WERI-Rb-1 (cell line): ENCODE measurements around the gene VPS51.

Experiments
- DNase-seq: peaks from one replicate; pipeline ENCODE4 v3.0.0-alpha.2; 2020
- H3K27ac ChIP-seq: fragments of 250-450 bp; sonication (Bioruptor Pico); 2 replicates; pipeline ENCODE4 v1.5.1; 2020; ENCODE audit warnings: mild to moderate bottlenecking, moderate library complexity
- H3K27me3 ChIP-seq: fragments of 250-450 bp; sonication (Bioruptor Pico); 2 replicates; pipeline ENCODE4 v1.5.1; 2021; ENCODE audit warnings: mild to moderate bottlenecking, low read depth, moderate library complexity; ENCODE audit not compliant: insufficient read depth, severe bottlenecking
- H3K36me3 ChIP-seq: fragments of 250-450 bp; sonication (Bioruptor Pico); 2 replicates; pipeline ENCODE4 v1.5.1; 2020; ENCODE audit warnings: mild to moderate bottlenecking, moderate library complexity
- H3K4me3 ChIP-seq: 2 replicates; pipeline ENCODE4 v1.5.1; 2011; ENCODE audit warnings: low read depth, mild to moderate bottlenecking, control low read depth, low read length
- H3K9me3 ChIP-seq: fragments of 250-450 bp; sonication (Bioruptor Pico); 2 replicates; pipeline ENCODE4 v1.5.1; 2021; ENCODE audit warnings: mild to moderate bottlenecking, moderate library complexity; ENCODE audit not compliant: severe bottlenecking
- CTCF ChIP-seq: IDR thresholded peaks from 2 replicates; pipeline ENCODE4 v1.5.1; 2011; ENCODE audit warnings: low read depth, mild to moderate bottlenecking, control low read depth, inconsistent platforms, low read length

Gene VPS51

GRCh38 chr11:65056999-65057398 lies 39.0 kb upstream of the VPS51 start:
- no peak overlapping the region for H3K27ac ChIP-seq
- no peaks in the 10 kb centered on the region for H3K9me3 ChIP-seq
- H3K27me3 ChIP-seq = no peaks in the 10 kb centered on the region
- TF ChIP-seq CTCF = no peak
- no peaks in the 10 kb centered on the region for H3K36me3 ChIP-seq
- no peak overlapping the region for H3K4me3 ChIP-seq
- DNase-seq = no peak

- H3K36me3 ChIP-seq = no peaks in the 10 kb centered on the region
- H3K27me3 ChIP-seq = no peaks in the 10 kb centered on the region
- TF ChIP-seq CTCF = no peak
- no peak overlapping the region for H3K27ac ChIP-seq
- no peak for DNase-seq
- no peak overlapping the region for H3K4me3 ChIP-seq
- no peaks in the 10 kb centered on the region for H3K9me3 ChIP-seq
Observed at GRCh38 chr11:65057526-65057925, 38.5 kb upstream of the VPS51 start.

GRCh38 chr11:65058012-65058411 lies 38.0 kb upstream of the VPS51 start:
- Histone ChIP-seq H3K4me3 (no peak overlapping the region), H3K36me3 (no peaks in the 10 kb centered on the region), H3K27ac (no peak overlapping the region), H3K27me3 (no peaks in the 10 kb centered on the region), H3K9me3 (no peaks in the 10 kb centered on the region)
- DNase-seq = no peak
- no peak for TF ChIP-seq CTCF

GRCh38 chr11:65058419-65059054 lies 37.5 kb upstream of the VPS51 start, which contains the start of gene NAALADL1:
Gene NAALADL1 (minus strand): TSS chr11:65058553. CDS start chr11:65058521, 32 bp downstream.
- TF ChIP-seq CTCF = no peak
- H3K27me3 ChIP-seq = no peaks in the 10 kb centered on the region
- DNase-seq = no peak
- no peaks in the 10 kb centered on the region for H3K36me3 ChIP-seq
- no peak within 1 kb of the TSS for H3K27ac ChIP-seq
- H3K4me3 ChIP-seq = no peak within 1 kb of the TSS
- no peaks in the 10 kb centered on the region for H3K9me3 ChIP-seq

- DNase-seq = no peak
- no peaks in the 10 kb centered on the region for H3K9me3 ChIP-seq
- no peaks in the 10 kb centered on the region for H3K36me3 ChIP-seq
- H3K4me3 ChIP-seq = no peak overlapping the region
- no peak overlapping the region for H3K27ac ChIP-seq
- TF ChIP-seq CTCF = no peak
- H3K27me3 ChIP-seq = no peaks in the 10 kb centered on the region
Observed at GRCh38 chr11:65059523-65059922, 36.5 kb upstream of the VPS51 start.
